CD4-positive, alpha-beta T cell (primary cell): Measurements from ENCODE around the gene SDK1. TPM values are rescaled to one million over a fixed set of nuclear protein-coding genes. Genes with fewer than 3 reads are reported as not detected.

Source experiments
- ATAC-seq: fragments of 200-7000 bp; cut with Tn5 transposase; one replicate; pipeline ENCODE4 v1.10.0; 2022; ENCODE audit warnings: mild to moderate bottlenecking; ENCODE audit not compliant: poor library complexity
- CTCF ChIA-PET: fragments of 350-600 bp; sonication (Branson Sonifier 250); formaldehyde crosslinking; loops from one replicate; lab custom pipeline; 2021; ENCODE audit warnings: antibody characterized with exemption, inconsistent platforms; lab: Charles Lee
- POLR2A ChIA-PET: fragments of 350-600 bp; sonication (Branson Sonifier 250); formaldehyde crosslinking; loops from one replicate; lab custom pipeline; 2021; ENCODE audit warnings: antibody characterized with exemption, inconsistent platforms; lab: Charles Lee
- DNase-seq, 14 experiments: peaks; one replicate each; pipeline ENCODE4 v3.0.0-alpha.2; 2013 to 2020; ENCODE audit warnings: mixed read lengths in 2 of 14
- H3K27ac ChIP-seq, 2 donors: one replicate each; pipeline versions ENCODE4 v1.5.1 to v1.7.0; 2013; ENCODE audit warnings: low read length in 2 of 2, low read depth in 1 of 2, mild to moderate bottlenecking in 1 of 2
- H3K27me3 ChIP-seq, 2 experiments: 1 replicate in 1 of 2; 2 replicates in 1 of 2; pipeline versions ENCODE4 v1.6.1 to v1.7.0; 2013; ENCODE audit warnings: low read length in 2 of 2, control low read depth in 1 of 2, mild to moderate bottlenecking in 1 of 2, moderate library complexity in 1 of 2; ENCODE audit not compliant: insufficient read depth in 2 of 2, control insufficient read depth in 1 of 2
- H3K36me3 ChIP-seq: one replicate; pipeline ENCODE4 v1.6.1; 2013; ENCODE audit warnings: low read length, control low read depth; ENCODE audit not compliant: insufficient read depth
- H3K4me1 ChIP-seq: one replicate; pipeline ENCODE4 v1.6.1; 2013; ENCODE audit warnings: low read length, control low read depth; ENCODE audit not compliant: insufficient read depth
- H3K4me3 ChIP-seq: one replicate; pipeline ENCODE4 v1.5.1; 2013; ENCODE audit warnings: mild to moderate bottlenecking, low read length, moderate library complexity
- H3K9me3 ChIP-seq, 2 experiments: 1 replicate in 1 of 2; 2 replicates in 1 of 2; pipeline versions ENCODE4 v1.6.1 to v1.7.0; 2013; ENCODE audit warnings: low read length in 2 of 2, mild to moderate bottlenecking in 2 of 2, control low read depth in 1 of 2, moderate library complexity in 1 of 2; ENCODE audit not compliant: control insufficient read depth in 1 of 2, insufficient read depth in 1 of 2
- H3K27ac Mint-ChIP-seq: one replicate; pipeline ENCODE4 v1.8.0; 2020; ENCODE audit warnings: mixed read lengths
- H3K27me3 Mint-ChIP-seq: one replicate; pipeline ENCODE4 v1.8.0; 2021; ENCODE audit warnings: mixed read lengths
- H3K36me3 Mint-ChIP-seq: one replicate; pipeline ENCODE4 v1.8.0; 2021; ENCODE audit warnings: low read depth, mixed read lengths
- H3K4me1 Mint-ChIP-seq: one replicate; pipeline ENCODE4 v1.8.0; 2021; ENCODE audit warnings: low read depth, mixed read lengths
- H3K4me3 Mint-ChIP-seq: one replicate; pipeline ENCODE4 v1.8.0; 2020; ENCODE audit warnings: mild to moderate bottlenecking, mixed read lengths
- H3K9me3 Mint-ChIP-seq: one replicate; pipeline ENCODE4 v1.8.0; 2020; ENCODE audit warnings: mixed read lengths
- CTCF ChIP-seq: fragments of 200-600 bp; IDR thresholded peaks from one replicate; pipeline ENCODE4 v1.8.0; 2022; ENCODE audit warnings: antibody characterized with exemption, mild to moderate bottlenecking
- intact Hi-C, 2 experiments: fragments of 100-400 bp; cut with DNase I in 1 of 2; cut with micrococcal nuclease in 1 of 2; formaldehyde crosslinking; loops; one replicate each; pipeline versions ENCODE4 v1.15.1 to v1.9.0; 2023 to 2025; cut with DNase I, micrococcal nuclease
- total RNA-seq, 174 experiments: library from RNA in 2 of 174; stranded (reverse) in 2 of 174; gene quantifications; one replicate each; pipeline ENCODE4 v1.2.3 and lab custom pipeline; 2021 to 2026

Gene SDK1
- total RNA-seq, 2 experiments from 2014 or later, result 1.1 to 1.3 TPM

GRCh38 chr7:4233146-4233545 is 932.1 kb downstream of the SDK1 start:
- intact Hi-C loops, result no loop called here
- TF ChIP-seq CTCF, result no peak
- no peak overlapping the region for H3K27ac Mint-ChIP-seq
- H3K9me3 Mint-ChIP-seq, result no peaks in the 10 kb centered on the region
- no peak for DNase-seq
- H3K4me1 Mint-ChIP-seq, result no peaks in the 10 kb centered on the region
- Histone ChIP-seq H3K4me3 (no peak overlapping the region), H3K36me3 (no peaks in the 10 kb centered on the region), H3K27ac (no peak overlapping the region), H3K4me1 (no peaks in the 10 kb centered on the region), H3K9me3 (no peaks in the 10 kb centered on the region), H3K27me3 (no peaks in the 10 kb centered on the region)
- no peaks in the 10 kb centered on the region for H3K36me3 Mint-ChIP-seq
- POLR2A ChIA-PET, result no interaction called here
- ATAC-seq, result no peak
- no peaks in the 10 kb centered on the region for H3K27me3 Mint-ChIP-seq
- H3K4me3 Mint-ChIP-seq, result no peak overlapping the region
- CTCF ChIA-PET, result no interaction called here

GRCh38 chr7:4233621-4234497 is 932.8 kb downstream of the SDK1 start:
- ATAC-seq (no peak), DNase-seq (no peak)
- Mint-ChIP-seq H3K36me3 (no peaks in the 10 kb centered on the region), H3K9me3 (no peaks in the 10 kb centered on the region), H3K4me1 (no peaks in the 10 kb centered on the region), H3K27ac (no peak overlapping the region), H3K27me3 (no peaks in the 10 kb centered on the region), H3K4me3 (no peak overlapping the region)
- H3K4me3 ChIP-seq, result no peak overlapping the region
- CTCF ChIA-PET, result no interaction called here
- POLR2A ChIA-PET, result no interaction called here
- no peak for TF ChIP-seq CTCF
- no peaks in the 10 kb centered on the region for H3K36me3 ChIP-seq
- no peaks in the 10 kb centered on the region for H3K4me1 ChIP-seq
- H3K27ac ChIP-seq, result no peak overlapping the region
- intact Hi-C loops, result no loop called here
- H3K9me3 ChIP-seq, result no peaks in the 10 kb centered on the region
- H3K27me3 ChIP-seq, result no peaks in the 10 kb centered on the region

GRCh38 chr7:4234498-4234855 is 933.4 kb downstream of the SDK1 start:
- no peaks in the 10 kb centered on the region for H3K36me3 ChIP-seq
- no peaks in the 10 kb centered on the region for H3K4me1 ChIP-seq
- ATAC-seq, result no peak
- Mint-ChIP-seq H3K4me1 (no peaks in the 10 kb centered on the region), H3K9me3 (no peaks in the 10 kb centered on the region), H3K4me3 (no peak overlapping the region), H3K36me3 (no peaks in the 10 kb centered on the region), H3K27me3 (no peaks in the 10 kb centered on the region), H3K27ac (no peak overlapping the region)
- intact Hi-C loops, result no loop called here
- H3K4me3 ChIP-seq, result no peak overlapping the region
- no peaks in the 10 kb centered on the region for H3K27me3 ChIP-seq
- DNase-seq, result no peak
- ChIA-PET POLR2A (no interaction called here), CTCF (no interaction called here)
- H3K27ac ChIP-seq, result no peak overlapping the region
- no peaks in the 10 kb centered on the region for H3K9me3 ChIP-seq
- TF ChIP-seq CTCF, result no peak
